T-helper 17 cell (primary cell): Measurements from ENCODE around the gene POLN. TPM values are rescaled to one million over a fixed set of nuclear protein-coding genes. Genes with fewer than 3 reads are reported as not detected.
"Not testable (repeated sequence)": the region's sequence is repeated elsewhere in the genome, so short reads cannot be mapped to it uniquely, and the experiment has no call there.

ENCODE experiments used
- ATAC-seq: fragments of 150-1000 bp; cut with Tn5 transposase; 2 replicates; pipeline ENCODE4 v1.10.0; 2021; ENCODE audit warnings: mild to moderate bottlenecking, moderate library complexity
- DNase-seq, 3 donors: peaks; one replicate each; pipeline versions ENCODE4 v3.0.0 to v3.0.0-alpha.2; 2020 to 2021
- H3K9me3 ChIP-seq: one replicate; pipeline ENCODE4 v1.7.0; 2013; ENCODE audit warnings: low read length, mild to moderate bottlenecking; ENCODE audit not compliant: control insufficient read depth, poor library complexity, severe bottlenecking
- H3K27ac Mint-ChIP-seq: one replicate; pipeline ENCODE4 v1.8.0; 2022; ENCODE audit warnings: mild to moderate bottlenecking, moderate library complexity, mixed read lengths
- H3K27me3 Mint-ChIP-seq: one replicate; pipeline ENCODE4 v1.8.0; 2022; ENCODE audit warnings: mixed read lengths
- H3K36me3 Mint-ChIP-seq: one replicate; pipeline ENCODE4 v1.8.0; 2022; ENCODE audit warnings: low read depth, mixed read lengths
- H3K4me1 Mint-ChIP-seq: one replicate; pipeline ENCODE4 v1.8.0; 2022; ENCODE audit warnings: mild to moderate bottlenecking, mixed read lengths
- H3K4me3 Mint-ChIP-seq: one replicate; pipeline ENCODE4 v1.8.0; 2022; ENCODE audit warnings: mild to moderate bottlenecking, moderate library complexity, mixed read lengths
- total RNA-seq, 4 donors: library from RNA in 2 of 4; stranded (reverse) in 2 of 4; gene quantifications; one replicate each; pipeline ENCODE4 v1.2.3 and lab custom pipeline; 2022 to 2026

POLN gene
- total RNA-seq, 2 donors from 2014 or later, result 2.8 to 3.9 TPM

- Mint-ChIP-seq H3K27me3 (no peaks in the 10 kb centered on the region), H3K4me3 (no peak overlapping the region), H3K27ac (no peak overlapping the region), H3K36me3 (no peaks in the 10 kb centered on the region), H3K4me1 (peaks cover 8% of the 10 kb centered on the region)
- H3K9me3 ChIP-seq, result no peaks in the 10 kb centered on the region
- no peak for ATAC-seq
- DNase-seq, result no peak
Measured at GRCh38 chr4:2222838-2223237, 19.1 kb downstream of the POLN start.

- ATAC-seq, DNase-seq, H3K27me3 Mint-ChIP-seq, H3K4me3 Mint-ChIP-seq, H3K36me3 Mint-ChIP-seq, H3K9me3 ChIP-seq: not testable (repeated sequence)
- peaks cover 11% of the 10 kb centered on the region for H3K4me1 Mint-ChIP-seq
- peak overlapping the region; percentile 11 for H3K27ac Mint-ChIP-seq
Measured at GRCh38 chr4:2221378-2221777, 20.5 kb downstream of the POLN start.

GRCh38 chr4:2220016-2220630 is 21.8 kb downstream of the POLN start:
- H3K27ac Mint-ChIP-seq, result no peak overlapping the region
- peaks cover 10% of the 10 kb centered on the region for H3K4me1 Mint-ChIP-seq
- H3K9me3 ChIP-seq, result no peaks in the 10 kb centered on the region
- H3K4me3 Mint-ChIP-seq, result no peak overlapping the region
- no peaks in the 10 kb centered on the region for H3K36me3 Mint-ChIP-seq
- DNase-seq, result peak; percentile 59 to 77 (median 60)
- peak; percentile 96 for ATAC-seq
- no peaks in the 10 kb centered on the region for H3K27me3 Mint-ChIP-seq

- ATAC-seq (no peak), DNase-seq (no peak)
- Mint-ChIP-seq H3K27me3 (no peaks in the 10 kb centered on the region), H3K27ac (no peak overlapping the region), H3K36me3 (no peaks in the 10 kb centered on the region), H3K4me3 (no peak overlapping the region), H3K4me1 (peaks cover 10% of the 10 kb centered on the region)
- no peaks in the 10 kb centered on the region for H3K9me3 ChIP-seq
Measured at GRCh38 chr4:2219233-2219760, 22.6 kb downstream of the POLN start.

GRCh38 chr4:2218436-2218835 is 23.5 kb downstream of the POLN start:
- ATAC-seq (no peak), DNase-seq (no peak)
- Mint-ChIP-seq H3K36me3 (no peaks in the 10 kb centered on the region), H3K4me1 (peaks cover 10% of the 10 kb centered on the region), H3K4me3 (no peak overlapping the region), H3K27me3 (no peaks in the 10 kb centered on the region), H3K27ac (no peak overlapping the region)
- H3K9me3 ChIP-seq, result no peaks in the 10 kb centered on the region

- Mint-ChIP-seq H3K36me3 (no peaks in the 10 kb centered on the region), H3K4me3 (no peak overlapping the region), H3K27me3 (no peaks in the 10 kb centered on the region), H3K27ac (no peak overlapping the region), H3K4me1 (peaks cover 10% of the 10 kb centered on the region)
- DNase-seq (no peak), ATAC-seq (no peak)
- H3K9me3 ChIP-seq, result no peaks in the 10 kb centered on the region
Measured at GRCh38 chr4:2217726-2218125, 24.2 kb downstream of the POLN start.

- H3K4me3 Mint-ChIP-seq, result no peak overlapping the region
- H3K27me3 Mint-ChIP-seq, result no peaks in the 10 kb centered on the region
- no peaks in the 10 kb centered on the region for H3K36me3 Mint-ChIP-seq
- no peak for DNase-seq
- no peaks in the 10 kb centered on the region for H3K9me3 ChIP-seq
- H3K4me1 Mint-ChIP-seq, result peaks cover 3% of the 10 kb centered on the region
- no peak for ATAC-seq
- no peak overlapping the region for H3K27ac Mint-ChIP-seq
Measured at GRCh38 chr4:2212831-2213230, 29.1 kb downstream of the POLN start.

GRCh38 chr4:2202789-2203188 is 39.1 kb downstream of the POLN start:
- not testable (repeated sequence) for H3K4me3 Mint-ChIP-seq, H3K27me3 Mint-ChIP-seq, H3K4me1 Mint-ChIP-seq, ATAC-seq, H3K27ac Mint-ChIP-seq, DNase-seq, H3K36me3 Mint-ChIP-seq, H3K9me3 ChIP-seq

- no peak for DNase-seq
- no peaks in the 10 kb centered on the region for H3K9me3 ChIP-seq
- Mint-ChIP-seq H3K27me3 (no peaks in the 10 kb centered on the region), H3K4me3 (no peak overlapping the region), H3K36me3 (peaks cover 13% of the 10 kb centered on the region), H3K4me1 (no peaks in the 10 kb centered on the region), H3K27ac (peak overlapping the region; percentile 2)
- no peak for ATAC-seq
Measured at GRCh38 chr4:2194496-2194895, 47.4 kb downstream of the POLN start.

- no peak overlapping the region for H3K4me3 Mint-ChIP-seq
Measured at GRCh38 chr4:2193326-2193725, 48.6 kb downstream of the POLN start.

GRCh38 chr4:2186865-2187172 is 55.1 kb downstream of the POLN start:
- no peak overlapping the region for H3K27ac Mint-ChIP-seq
- no peak for ATAC-seq
- H3K4me1 Mint-ChIP-seq, result no peaks in the 10 kb centered on the region
- H3K4me3 Mint-ChIP-seq, result no peak overlapping the region
- DNase-seq, result no peak
- peaks cover 11% of the 10 kb centered on the region for H3K36me3 Mint-ChIP-seq
- no peaks in the 10 kb centered on the region for H3K9me3 ChIP-seq
- H3K27me3 Mint-ChIP-seq, result no peaks in the 10 kb centered on the region

More at GRCh38 chr4:2193326-2193725, 48.6 kb downstream of the POLN start:
- Mint-ChIP-seq H3K27ac (no peak overlapping the region), H3K36me3 (peaks cover 12% of the 10 kb centered on the region), H3K27me3 (no peaks in the 10 kb centered on the region), H3K4me1 (no peaks in the 10 kb centered on the region)
- no peaks in the 10 kb centered on the region for H3K9me3 ChIP-seq
- ATAC-seq, result no peak
- no peak for DNase-seq

GRCh38 chr4:2186133-2186864 is 55.6 kb downstream of the POLN start:
- no peak for ATAC-seq
- H3K4me3 Mint-ChIP-seq, result no peak overlapping the region

GRCh38 chr4:2183394-2183793 is 58.5 kb downstream of the POLN start:
- Mint-ChIP-seq H3K27me3 (no peaks in the 10 kb centered on the region), H3K4me1 (no peaks in the 10 kb centered on the region), H3K36me3 (peaks cover 7% of the 10 kb centered on the region), H3K4me3 (no peak overlapping the region), H3K27ac (no peak overlapping the region)
- DNase-seq, result no peak
- ATAC-seq, result no peak
- no peaks in the 10 kb centered on the region for H3K9me3 ChIP-seq

More at GRCh38 chr4:2186133-2186864, 55.6 kb downstream of the POLN start:
- DNase-seq, result no peak
- Mint-ChIP-seq H3K36me3 (peaks cover 11% of the 10 kb centered on the region), H3K4me1 (no peaks in the 10 kb centered on the region), H3K27me3 (no peaks in the 10 kb centered on the region), H3K27ac (no peak overlapping the region)
- no peaks in the 10 kb centered on the region for H3K9me3 ChIP-seq

GRCh38 chr4:2182994-2183393 is 58.9 kb downstream of the POLN start:
- Mint-ChIP-seq H3K4me3 (no peak overlapping the region), H3K27me3 (no peaks in the 10 kb centered on the region), H3K27ac (no peak overlapping the region), H3K4me1 (no peaks in the 10 kb centered on the region), H3K36me3 (peaks cover 8% of the 10 kb centered on the region)
- ATAC-seq (no peak), DNase-seq (no peak)
- no peaks in the 10 kb centered on the region for H3K9me3 ChIP-seq
